Upper lobe of right lung (tissue), 1 donor: ENCODE measurements around the gene GSTO1. TPM values are rescaled to one million over a fixed set of nuclear protein-coding genes. Genes with fewer than 3 reads are reported as not detected.

Source experiments
- ATAC-seq: fragments of 200-7000 bp; cut with Tn5 transposase; one replicate; pipeline ENCODE4 v1.9.1; 2020; ENCODE audit warnings: mild to moderate bottlenecking, moderate library complexity
- DNase-seq: peaks from one replicate; pipeline ENCODE4 v3.0.0-alpha.2; 2020
- H3K27ac ChIP-seq: fragments of 200-600 bp; one replicate; pipeline ENCODE4 v1.8.0; 2022
- H3K27me3 ChIP-seq: fragments of 200-600 bp; one replicate; pipeline ENCODE4 v1.8.0; 2022; ENCODE audit warnings: mild to moderate bottlenecking
- H3K36me3 ChIP-seq: fragments of 200-600 bp; one replicate; pipeline ENCODE4 v1.8.0; 2022
- H3K4me1 ChIP-seq: fragments of 200-600 bp; one replicate; pipeline ENCODE4 v1.8.0; 2022
- H3K4me3 ChIP-seq: fragments of 200-600 bp; one replicate; pipeline ENCODE4 v1.8.0; 2022; ENCODE audit warnings: mild to moderate bottlenecking
- H3K9me3 ChIP-seq: fragments of 200-600 bp; one replicate; pipeline ENCODE4 v1.8.0; 2022
- intact Hi-C: fragments of 100-400 bp; cut with DNase I; formaldehyde crosslinking; loops from one replicate; pipeline ENCODE4 v1.11.0; 2022
- total RNA-seq: library from RNA; stranded (reverse); fragmentation: NEBNext Ultra II Directional; extraction: Animal tissue kit (Norgen Biotek cat#: 25700); gene quantifications from one replicate; pipeline ENCODE4 v1.2.1, GENCODE V29; 2021
- TF ChIP-seq, protein P1 (sequence below): fragments of 200-600 bp; IDR thresholded peaks from one replicate; pipeline ENCODE4 v1.8.0; 2022; ENCODE audit warnings: antibody characterized with exemption
- donor health status: DM: no; HTN: yes; CAD: no; lungs with severe emphysema.

GSTO1 gene
- total RNA-seq, 1 donor from 2014 or later = 110 TPM

DNA sequence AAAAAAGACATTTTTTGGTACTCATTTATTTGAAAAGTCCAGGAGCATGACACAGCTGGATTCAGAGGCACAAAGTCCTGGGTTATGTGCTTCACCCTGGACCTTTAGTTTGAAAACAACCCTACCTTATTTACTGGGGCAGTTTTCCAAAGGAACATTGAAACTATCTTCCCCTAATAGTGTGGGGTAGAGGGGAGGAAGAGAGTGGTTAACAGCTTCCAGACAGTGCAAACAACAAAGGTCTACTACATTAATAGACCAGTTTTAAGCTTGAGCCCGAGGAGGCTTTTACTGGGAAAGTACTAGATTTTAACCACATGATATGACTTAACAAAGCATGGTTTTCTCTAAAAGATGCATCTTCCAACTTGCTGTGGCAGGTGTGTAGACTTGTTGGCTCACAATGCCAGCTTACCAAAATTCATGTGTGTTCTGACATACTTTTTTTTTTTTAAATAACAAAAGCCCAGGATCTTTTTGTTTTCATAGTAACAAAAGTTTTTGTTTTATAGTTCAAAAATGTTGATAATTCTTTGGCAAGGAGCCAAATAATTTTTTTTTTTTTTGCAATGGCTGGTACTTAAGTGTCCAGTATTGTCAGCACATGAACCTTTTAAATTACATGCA, 1.8 kb downstream of the GSTO1 start:
- DNase-seq = no peak
- peak overlapping the region; percentile 99 for H3K27ac ChIP-seq
- no peak for ATAC-seq
- no peaks in the 10 kb centered on the region for H3K9me3 ChIP-seq
- H3K4me3 ChIP-seq = peak overlapping the region; percentile 96
- intact Hi-C loops = no loop called here
- TF ChIP-seq, protein P1, sequence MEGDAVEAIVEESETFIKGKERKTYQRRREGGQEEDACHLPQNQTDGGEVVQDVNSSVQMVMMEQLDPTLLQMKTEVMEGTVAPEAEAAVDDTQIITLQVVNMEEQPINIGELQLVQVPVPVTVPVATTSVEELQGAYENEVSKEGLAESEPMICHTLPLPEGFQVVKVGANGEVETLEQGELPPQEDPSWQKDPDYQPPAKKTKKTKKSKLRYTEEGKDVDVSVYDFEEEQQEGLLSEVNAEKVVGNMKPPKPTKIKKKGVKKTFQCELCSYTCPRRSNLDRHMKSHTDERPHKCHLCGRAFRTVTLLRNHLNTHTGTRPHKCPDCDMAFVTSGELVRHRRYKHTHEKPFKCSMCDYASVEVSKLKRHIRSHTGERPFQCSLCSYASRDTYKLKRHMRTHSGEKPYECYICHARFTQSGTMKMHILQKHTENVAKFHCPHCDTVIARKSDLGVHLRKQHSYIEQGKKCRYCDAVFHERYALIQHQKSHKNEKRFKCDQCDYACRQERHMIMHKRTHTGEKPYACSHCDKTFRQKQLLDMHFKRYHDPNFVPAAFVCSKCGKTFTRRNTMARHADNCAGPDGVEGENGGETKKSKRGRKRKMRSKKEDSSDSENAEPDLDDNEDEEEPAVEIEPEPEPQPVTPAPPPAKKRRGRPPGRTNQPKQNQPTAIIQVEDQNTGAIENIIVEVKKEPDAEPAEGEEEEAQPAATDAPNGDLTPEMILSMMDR = no peak
- no peaks in the 10 kb centered on the region for H3K27me3 ChIP-seq
- H3K36me3 ChIP-seq = peaks cover 42% of the 10 kb centered on the region
- H3K4me1 ChIP-seq = peaks cover 53% of the 10 kb centered on the region

DNA sequence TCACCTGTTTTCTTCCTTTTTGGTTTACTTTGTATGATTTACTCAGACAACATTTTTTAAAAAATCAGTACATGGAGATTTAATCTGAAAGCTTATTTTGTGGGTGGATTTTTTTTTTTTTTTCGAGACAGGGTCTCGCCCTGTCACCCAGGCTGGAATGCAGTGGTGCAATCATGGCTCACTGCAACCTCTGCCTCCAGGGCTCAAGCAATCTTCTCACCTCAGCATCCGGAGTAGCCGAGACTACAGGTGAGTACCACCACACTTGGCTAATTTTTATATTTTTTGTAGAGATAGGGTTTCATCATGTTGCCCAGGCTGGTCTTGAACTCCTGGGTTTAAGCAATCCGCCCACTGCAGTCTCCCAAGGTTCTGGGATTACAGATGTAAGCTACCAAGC, 2.5 kb downstream of the GSTO1 start:
- peaks cover 53% of the 10 kb centered on the region for H3K4me1 ChIP-seq
- no peak overlapping the region for H3K4me3 ChIP-seq
- TF ChIP-seq, protein P1 = no peak
- ATAC-seq (no peak), DNase-seq (no peak)
- peaks cover 50% of the 10 kb centered on the region for H3K36me3 ChIP-seq
- H3K27ac ChIP-seq = no peak overlapping the region
- intact Hi-C loops = no loop called here
- no peaks in the 10 kb centered on the region for H3K27me3 ChIP-seq
- no peaks in the 10 kb centered on the region for H3K9me3 ChIP-seq

DNA sequence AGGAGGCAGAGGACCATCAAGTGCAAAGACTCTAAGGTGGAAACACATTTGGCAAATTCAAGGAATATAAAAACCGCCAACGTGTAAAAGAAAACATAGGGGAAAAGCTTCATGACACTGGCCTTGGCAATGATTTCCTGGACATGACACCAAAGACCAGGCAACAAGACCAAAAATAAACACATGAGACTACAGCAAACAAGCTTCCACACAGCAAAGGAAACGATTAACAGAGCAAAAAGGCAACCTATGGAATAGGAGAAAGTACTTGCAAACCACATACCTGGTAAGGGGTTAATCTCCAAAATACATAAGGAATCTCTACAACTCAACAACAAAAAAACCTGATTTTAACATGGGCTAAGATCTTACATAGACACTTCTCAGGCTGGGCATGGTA, 3.5 kb downstream of the GSTO1 start:
- no peaks in the 10 kb centered on the region for H3K27me3 ChIP-seq
- ATAC-seq (no peak), DNase-seq (no peak)
- peaks cover 53% of the 10 kb centered on the region for H3K4me1 ChIP-seq
- TF ChIP-seq, protein P1 = no peak
- H3K4me3 ChIP-seq = no peak overlapping the region
- intact Hi-C loops = no loop called here
- peak overlapping the region; percentile 8 for H3K27ac ChIP-seq
- H3K36me3 ChIP-seq = peaks cover 60% of the 10 kb centered on the region
- no peaks in the 10 kb centered on the region for H3K9me3 ChIP-seq

DNA sequence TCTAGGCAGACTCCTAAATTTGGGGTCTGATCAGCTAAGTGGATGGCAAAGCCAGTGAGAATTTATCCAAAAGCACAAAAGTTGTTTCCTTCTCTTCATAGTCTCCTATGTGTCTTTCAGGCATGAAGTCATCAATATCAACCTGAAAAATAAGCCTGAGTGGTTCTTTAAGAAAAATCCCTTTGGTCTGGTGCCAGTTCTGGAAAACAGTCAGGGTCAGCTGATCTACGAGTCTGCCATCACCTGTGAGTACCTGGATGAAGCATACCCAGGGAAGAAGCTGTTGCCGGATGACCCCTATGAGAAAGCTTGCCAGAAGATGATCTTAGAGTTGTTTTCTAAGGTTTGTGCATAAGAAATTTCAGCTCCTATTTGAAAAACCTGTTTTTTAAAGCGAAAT, 4.8 kb downstream of the GSTO1 start:
- Histone ChIP-seq H3K4me3 (no peak overlapping the region), H3K9me3 (no peaks in the 10 kb centered on the region), H3K4me1 (peaks cover 48% of the 10 kb centered on the region), H3K36me3 (peaks cover 72% of the 10 kb centered on the region), H3K27me3 (no peaks in the 10 kb centered on the region), H3K27ac (peak overlapping the region; percentile 48)
- intact Hi-C loops = no loop called here
- no peak for ATAC-seq
- no peak for DNase-seq
- TF ChIP-seq, protein P1 = no peak

DNA sequence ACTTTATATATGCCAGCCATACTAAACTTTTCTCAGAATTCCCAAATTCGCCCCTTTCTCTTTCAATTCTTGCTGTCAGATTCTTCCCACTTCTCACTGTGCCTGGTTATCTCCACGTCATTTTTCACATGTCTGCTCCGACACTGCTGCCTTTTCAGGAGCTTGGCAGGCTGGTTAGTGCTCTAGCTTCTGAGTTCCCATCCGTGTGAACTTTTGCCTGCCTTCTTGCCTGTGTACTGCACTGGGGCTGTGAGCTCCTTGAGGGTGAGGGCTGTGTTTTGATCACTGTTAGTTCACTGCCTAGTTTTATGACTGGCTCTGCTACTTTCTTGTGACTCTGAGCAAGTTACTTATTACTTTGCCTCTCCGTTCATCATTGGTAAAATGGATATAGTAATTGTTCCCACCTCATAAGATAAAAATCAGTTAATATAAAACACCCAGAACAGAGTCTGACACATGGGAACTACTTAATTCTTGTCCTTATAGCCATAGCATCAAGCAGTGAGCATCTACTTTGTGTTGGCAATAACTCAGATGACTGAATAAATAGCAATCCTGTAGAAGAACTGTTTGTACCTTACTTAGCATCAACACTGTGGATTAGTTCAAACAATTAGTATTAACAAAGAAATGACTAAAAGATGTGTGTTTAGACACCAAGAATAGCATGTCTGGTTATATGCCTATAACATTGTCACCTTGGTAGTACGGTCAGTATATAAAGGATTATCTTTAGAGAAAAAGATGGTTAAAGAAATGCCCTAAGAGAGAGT, 5.5 kb downstream of the GSTO1 start:
- DNase-seq = no peak
- Histone ChIP-seq H3K4me3 (no peak overlapping the region), H3K36me3 (peaks cover 80% of the 10 kb centered on the region), H3K27me3 (no peaks in the 10 kb centered on the region), H3K4me1 (peaks cover 48% of the 10 kb centered on the region), H3K27ac (peak overlapping the region; percentile 48), H3K9me3 (no peaks in the 10 kb centered on the region)
- TF ChIP-seq, protein P1 = no peak
- intact Hi-C loops = no loop called here
- ATAC-seq = no peak
